HepG2 (cell line): ENCODE results near the gene MORN1. TPM values are rescaled to one million over a fixed set of nuclear protein-coding genes. Genes with fewer than 3 reads are reported as not detected.

Source experiments
- AKAP8 ChIP-seq: sonication (generic); formaldehyde crosslinking; IDR thresholded peaks from 2 replicates; pipeline ENCODE4 v1.5.1; 2020; ENCODE audit warnings: mild to moderate bottlenecking, missing genetic modification reagents
- BORCS8-MEF2B ChIP-seq: sonication (generic); formaldehyde crosslinking; IDR thresholded peaks from 2 replicates; pipeline ENCODE4 v1.8.0; 2022; ENCODE audit warnings: mild to moderate bottlenecking, missing genetic modification reagents
- CBX2 ChIP-seq, 2 experiments: fragments of 200-600 bp in 1 of 2; sonication (generic); formaldehyde crosslinking in 1 of 2; IDR thresholded peaks; 2 replicates each; pipeline versions ENCODE4 v1.7.0 to v1.8.1; 2018 to 2022; ENCODE audit warnings: low read depth in 2 of 2, low read length in 1 of 2, mild to moderate bottlenecking in 1 of 2, missing genetic modification reagents in 1 of 2
- CEBPG ChIP-seq: IDR thresholded peaks from 2 replicates; pipeline ENCODE4 v1.6.1; 2016
- CHD2 ChIP-seq: IDR thresholded peaks from 2 replicates; pipeline ENCODE4 v1.6.1; 2011; ENCODE audit warnings: low read depth, low read length, improper control_type of control experiment
- GPBP1L1 ChIP-seq: sonication (generic); formaldehyde crosslinking; IDR thresholded peaks from 2 replicates; pipeline ENCODE4 v1.5.0; 2020; ENCODE audit warnings: mild to moderate bottlenecking, missing genetic modification reagents
- KAT7 ChIP-seq: IDR thresholded peaks from 2 replicates; pipeline ENCODE4 v1.6.1; 2018; ENCODE audit warnings: borderline replicate concordance, missing compliant biosample characterization
- MED13 ChIP-seq: sonication (generic); formaldehyde crosslinking; IDR thresholded peaks from 2 replicates; pipeline ENCODE4 v1.5.0; 2020; ENCODE audit warnings: missing genetic modification reagents
- MLXIP ChIP-seq: sonication (generic); formaldehyde crosslinking; IDR thresholded peaks from 2 replicates; pipeline ENCODE4 v1.9.0; 2021; ENCODE audit warnings: missing genetic modification reagents, borderline replicate concordance
- NFKBIZ ChIP-seq: IDR thresholded peaks from 2 replicates; pipeline ENCODE4 v1.6.1; 2018; ENCODE audit warnings: missing genetic modification reagents, missing compliant biosample characterization
- NRL ChIP-seq: sonication (generic); formaldehyde crosslinking; IDR thresholded peaks from 2 replicates; pipeline ENCODE4 v1.5.0; 2020; ENCODE audit warnings: missing genetic modification reagents, mild to moderate bottlenecking, moderate library complexity, borderline replicate concordance
- PHF8 ChIP-seq: sonication (generic); formaldehyde crosslinking; IDR thresholded peaks from 2 replicates; pipeline ENCODE4 v1.5.0; 2020; ENCODE audit warnings: missing genetic modification reagents
- POGK ChIP-seq: sonication (generic); formaldehyde crosslinking; conservative IDR thresholded peaks from 2 replicates; pipeline ENCODE4 v1.8.0; 2022; ENCODE audit warnings: mild to moderate bottlenecking, moderate library complexity, missing genetic modification reagents
- PPARG ChIP-seq: conservative IDR thresholded peaks from 2 replicates; pipeline ENCODE4 v1.6.1; 2016; ENCODE audit warnings: missing biosample characterization, missing genetic modification reagents
- RXRA ChIP-seq: sonication (generic); formaldehyde crosslinking; IDR thresholded peaks from 2 replicates; pipeline ENCODE4 v1.5.1; 2020; ENCODE audit warnings: missing genetic modification reagents
- SKI ChIP-seq: fragments of 450-650 bp; IDR thresholded peaks from one replicate; pipeline ENCODE4 v1.6.1; 2018; ENCODE audit warnings: mild to moderate bottlenecking; ENCODE audit not compliant: partially characterized antibody
- SRSF1 ChIP-seq: fragments of 200-400 bp; formaldehyde crosslinking; optimal IDR thresholded peaks from 2 replicates; pipeline ENCODE3; 2017; ENCODE audit warnings: mild to moderate bottlenecking, low read depth, low read length, moderate library complexity
- TBX3 ChIP-seq: fragments of 450-650 bp; IDR thresholded peaks from 2 replicates; pipeline ENCODE4 v1.6.1; 2017; ENCODE audit warnings: antibody characterized with exemption, mild to moderate bottlenecking, inconsistent platforms, borderline replicate concordance
- XBP1 ChIP-seq: sonication (generic); formaldehyde crosslinking; IDR thresholded peaks from 2 replicates; pipeline ENCODE4 v1.5.0; 2020; ENCODE audit warnings: missing genetic modification reagents
- ZNF225 ChIP-seq: sonication (generic); formaldehyde crosslinking; IDR thresholded peaks from 2 replicates; pipeline ENCODE4 v1.4.0; 2020; ENCODE audit warnings: mild to moderate bottlenecking, missing genetic modification reagents
- ZNF382 ChIP-seq: sonication (generic); formaldehyde crosslinking; IDR thresholded peaks from 2 replicates; pipeline ENCODE4 v1.5.0; 2020; ENCODE audit warnings: missing genetic modification reagents, mild to moderate bottlenecking, borderline replicate concordance
- polyA plus RNA-seq, 8 experiments: library from polyadenylated mRNA; depleted of rRNA in 3 of 8; stranded (reverse) in 7 of 8; unstranded in 1 of 8; fragments of >200 nt; fragmentation: Illumina TruSeq in 4 of 8; extraction: Trizol in 4 of 8; gene quantifications; 2 replicates each; pipeline versions ENCODE4 v1.2.1 to v1.2.3, GENCODE V29; 2011 to 2016; ENCODE audit warnings: low read depth in 4 of 8, missing spikeins in 1 of 8, mixed read lengths in 1 of 8; ENCODE audit not compliant: insufficient read depth in 1 of 8
- total RNA-seq, 5 experiments: library from RNA; depleted of rRNA; stranded (reverse); fragments of >200 nt; fragmentation: Illumina TruSeq; extraction: Trizol; gene quantifications; 2 replicates each; pipeline ENCODE4 v1.2.3, GENCODE V29; 2016; ENCODE audit warnings: low read depth in 1 of 5
- TF ChIP-seq, protein P1 (sequence below): sonication (generic); IDR thresholded peaks from 2 replicates; pipeline ENCODE4 v1.6.1; 2016; ENCODE audit warnings: low read depth, borderline replicate concordance
- TF ChIP-seq, protein P2 (sequence below): IDR thresholded peaks from 2 replicates; pipeline ENCODE4 v1.6.1; 2012; ENCODE audit warnings: inconsistent platforms

The MORN1 gene
- total and polyA plus RNA-seq, 2 of the 13 experiments (the other 11 are each of a cell fraction or from before 2014, with no cell fraction given): 3.1 to 6.5 TPM

DNA sequence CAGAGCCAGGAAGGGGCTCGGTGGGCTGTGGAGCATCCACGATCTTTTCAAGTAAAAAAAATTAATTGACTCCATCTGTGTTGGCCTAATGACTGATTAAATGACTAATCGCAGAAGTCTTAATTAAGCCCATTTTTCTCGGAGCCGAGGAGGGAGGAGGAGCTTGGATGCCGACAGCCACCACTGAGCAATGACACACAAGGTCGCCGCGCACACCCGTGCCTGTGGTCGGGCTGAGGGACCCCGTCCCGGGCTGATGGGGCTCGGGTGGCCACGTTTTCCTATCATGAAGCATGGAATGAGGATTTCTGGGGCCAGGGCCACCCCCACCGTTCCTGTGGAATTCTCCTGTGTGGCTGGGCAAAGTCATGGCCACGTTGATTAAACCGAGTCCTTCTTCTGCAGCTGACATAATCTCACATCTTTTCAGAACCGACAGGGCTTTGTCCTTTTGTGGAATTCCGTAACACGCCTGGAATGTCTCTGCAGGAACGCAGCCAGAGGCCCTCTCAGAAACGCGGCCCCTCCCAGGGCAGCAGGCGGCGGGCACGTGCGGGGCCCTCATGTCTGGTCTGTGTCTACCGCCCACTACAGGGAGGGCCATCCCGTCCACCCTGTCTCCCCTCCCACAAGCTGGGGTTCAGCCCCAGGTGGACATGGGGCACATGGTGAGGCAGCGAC is 60.7 kb downstream of the MORN1 start (continued):
- no peak for TF ChIP-seq GPBP1L1 (CRISPR knock-in tag)
- no peak for TF ChIP-seq ZNF382 (CRISPR knock-in tag)
- TF ChIP-seq PHF8: no peak
- TF ChIP-seq NFKBIZ (CRISPR knock-in tag): no peak
- peak; percentile 52; the same call in 1 of the 2 replicates for TF ChIP-seq BORCS8-MEF2B (CRISPR knock-in tag)
- peak; percentile 60; the same call in 1 of the 2 replicates for TF ChIP-seq RXRA (CRISPR knock-in tag)
- no peak for TF ChIP-seq TBX3
- TF ChIP-seq MED13 (CRISPR knock-in tag): no peak
- TF ChIP-seq NRL: no peak
- TF ChIP-seq SRSF1: no peak
- TF ChIP-seq ZNF225: no peak
- no peak for TF ChIP-seq CEBPG (CRISPR knock-in tag)
- no peak for TF ChIP-seq CBX2 (IDR thresholded peaks at IDR 0.05; ENCODE audit: low read depth, low read length)
- TF ChIP-seq CBX2 (CRISPR knock-in tag; IDR thresholded peaks at IDR 0.05; ENCODE audit: low read depth): no peak
- TF ChIP-seq XBP1: no peak
- no peak for TF ChIP-seq AKAP8
- TF ChIP-seq PPARG (CRISPR knock-in tag): no peak
- no peak for TF ChIP-seq CHD2
- TF ChIP-seq KAT7: no peak
- no peak for TF ChIP-seq POGK (CRISPR knock-in tag)
- TF ChIP-seq, protein P1, sequence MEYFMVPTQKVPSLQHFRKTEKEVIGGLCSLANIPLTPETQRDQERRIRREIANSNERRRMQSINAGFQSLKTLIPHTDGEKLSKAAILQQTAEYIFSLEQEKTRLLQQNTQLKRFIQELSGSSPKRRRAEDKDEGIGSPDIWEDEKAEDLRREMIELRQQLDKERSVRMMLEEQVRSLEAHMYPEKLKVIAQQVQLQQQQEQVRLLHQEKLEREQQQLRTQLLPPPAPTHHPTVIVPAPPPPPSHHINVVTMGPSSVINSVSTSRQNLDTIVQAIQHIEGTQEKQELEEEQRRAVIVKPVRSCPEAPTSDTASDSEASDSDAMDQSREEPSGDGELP: no peak
- TF ChIP-seq MLXIP (CRISPR knock-in tag): 0 out of 2 replicates have a peak, but pooled peaks have one; percentile 60
- TF ChIP-seq SKI: peak; percentile 53
- TF ChIP-seq, protein P2, sequence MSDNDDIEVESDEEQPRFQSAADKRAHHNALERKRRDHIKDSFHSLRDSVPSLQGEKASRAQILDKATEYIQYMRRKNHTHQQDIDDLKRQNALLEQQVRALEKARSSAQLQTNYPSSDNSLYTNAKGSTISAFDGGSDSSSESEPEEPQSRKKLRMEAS: peak; percentile 66
